ENCODE results near the gene COL1A1. TPM values are rescaled to one million over a fixed set of nuclear protein-coding genes. Genes with fewer than 3 reads are reported as not detected.
A peak's percentile ranks its signal among the peaks of the same experiment; 100 is the strongest.

The COL1A1 gene
- total and polyA plus RNA-seq, 2 experiments from 2014 or later, result 1,063 to 6,071 TPM

DNA sequence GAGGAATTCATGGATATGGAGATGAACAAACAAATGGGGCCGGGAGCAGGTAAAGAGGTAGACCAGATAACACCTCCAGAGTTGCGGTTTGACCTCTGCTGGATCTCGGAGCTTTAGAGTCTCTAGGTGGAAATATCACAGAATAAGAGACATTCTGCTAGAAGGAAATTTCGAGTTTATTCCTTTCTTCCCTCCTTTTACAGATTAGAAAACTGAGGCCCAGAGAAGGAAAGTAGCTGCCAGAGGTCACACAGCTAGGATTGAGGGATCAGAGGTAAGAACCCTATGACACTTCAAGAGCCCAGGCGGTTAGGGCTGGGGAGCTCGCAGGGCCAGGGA lies 7.7 kb upstream of the COL1A1 start:
- no peak for DNase-seq (ENCODE audit: low spot score)
- Histone ChIP-seq H3K4me3 (no peak overlapping the region), H2AFZ (no peak overlapping the region), H3K36me3 (replicated peaks; ENCODE audit: insufficient read depth, low read depth) (no peaks in the 10 kb centered on the region), H3K9me2 (replicated peaks; ENCODE audit: insufficient read depth) (no peaks in the 10 kb centered on the region), H3K79me2 (no peaks in the 10 kb centered on the region), H3K4me2 (peak overlapping the region; percentile 48), H4K20me1 (ENCODE audit: insufficient read depth, poor library complexity, severe bottlenecking) (no peaks in the 10 kb centered on the region), H3K4me1 (ENCODE audit: insufficient read depth) (peaks cover 72% of the 10 kb centered on the region), H3K27ac (peak overlapping the region; percentile 94), H3K27me3 (no peaks in the 10 kb centered on the region), H3K9me3 (ENCODE audit: low read depth) (no peaks in the 10 kb centered on the region)
- WGBS (ENCODE audit: low lambda C conversion rate, missing lambda C conversion rate), result 71% methylated on average over 6 of the region's 6 CpGs
- TF ChIP-seq EZH2 (IDR thresholded peaks at IDR 0.05; ENCODE audit: borderline replicate concordance), result no peak
- TF ChIP-seq, protein P1, sequence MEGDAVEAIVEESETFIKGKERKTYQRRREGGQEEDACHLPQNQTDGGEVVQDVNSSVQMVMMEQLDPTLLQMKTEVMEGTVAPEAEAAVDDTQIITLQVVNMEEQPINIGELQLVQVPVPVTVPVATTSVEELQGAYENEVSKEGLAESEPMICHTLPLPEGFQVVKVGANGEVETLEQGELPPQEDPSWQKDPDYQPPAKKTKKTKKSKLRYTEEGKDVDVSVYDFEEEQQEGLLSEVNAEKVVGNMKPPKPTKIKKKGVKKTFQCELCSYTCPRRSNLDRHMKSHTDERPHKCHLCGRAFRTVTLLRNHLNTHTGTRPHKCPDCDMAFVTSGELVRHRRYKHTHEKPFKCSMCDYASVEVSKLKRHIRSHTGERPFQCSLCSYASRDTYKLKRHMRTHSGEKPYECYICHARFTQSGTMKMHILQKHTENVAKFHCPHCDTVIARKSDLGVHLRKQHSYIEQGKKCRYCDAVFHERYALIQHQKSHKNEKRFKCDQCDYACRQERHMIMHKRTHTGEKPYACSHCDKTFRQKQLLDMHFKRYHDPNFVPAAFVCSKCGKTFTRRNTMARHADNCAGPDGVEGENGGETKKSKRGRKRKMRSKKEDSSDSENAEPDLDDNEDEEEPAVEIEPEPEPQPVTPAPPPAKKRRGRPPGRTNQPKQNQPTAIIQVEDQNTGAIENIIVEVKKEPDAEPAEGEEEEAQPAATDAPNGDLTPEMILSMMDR (IDR thresholded peaks at IDR 0.05; ENCODE audit: poor library complexity), result no peak
- no peak for TF ChIP-seq EZH2phosphoT487 (IDR thresholded peaks at IDR 0.05; ENCODE audit: low read depth, severe bottlenecking, unreplicated experiment)

DNA sequence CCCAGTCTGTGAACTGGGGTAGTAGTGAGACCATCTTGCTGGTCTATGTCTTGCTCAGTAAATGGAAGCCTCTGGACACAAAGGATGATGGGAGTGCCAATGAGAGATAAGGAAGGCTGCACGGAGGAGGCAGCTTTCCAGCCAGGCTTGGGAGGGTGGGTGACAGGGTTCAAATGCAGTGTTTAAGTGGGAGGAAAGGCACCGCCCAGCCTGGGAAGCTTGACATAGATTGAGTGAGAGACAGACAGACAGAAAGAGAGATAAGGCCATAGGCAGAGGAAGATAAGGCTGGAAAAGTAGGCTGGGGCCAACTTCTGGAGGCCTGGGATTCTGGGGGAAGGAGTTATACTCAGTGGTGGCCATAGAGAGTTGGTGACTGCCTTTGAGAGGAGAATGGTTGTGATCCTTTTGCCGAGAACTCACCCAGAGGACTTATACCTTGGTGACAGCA lies 7.2 kb upstream of the COL1A1 start:
- 64% methylated on average over 3 of the region's 3 CpGs for WGBS (ENCODE audit: low lambda C conversion rate, missing lambda C conversion rate)
- peak overlapping the region; percentile 48 for H3K4me2 ChIP-seq
- H3K27ac ChIP-seq, result peak overlapping the region; percentile 94

DNA sequence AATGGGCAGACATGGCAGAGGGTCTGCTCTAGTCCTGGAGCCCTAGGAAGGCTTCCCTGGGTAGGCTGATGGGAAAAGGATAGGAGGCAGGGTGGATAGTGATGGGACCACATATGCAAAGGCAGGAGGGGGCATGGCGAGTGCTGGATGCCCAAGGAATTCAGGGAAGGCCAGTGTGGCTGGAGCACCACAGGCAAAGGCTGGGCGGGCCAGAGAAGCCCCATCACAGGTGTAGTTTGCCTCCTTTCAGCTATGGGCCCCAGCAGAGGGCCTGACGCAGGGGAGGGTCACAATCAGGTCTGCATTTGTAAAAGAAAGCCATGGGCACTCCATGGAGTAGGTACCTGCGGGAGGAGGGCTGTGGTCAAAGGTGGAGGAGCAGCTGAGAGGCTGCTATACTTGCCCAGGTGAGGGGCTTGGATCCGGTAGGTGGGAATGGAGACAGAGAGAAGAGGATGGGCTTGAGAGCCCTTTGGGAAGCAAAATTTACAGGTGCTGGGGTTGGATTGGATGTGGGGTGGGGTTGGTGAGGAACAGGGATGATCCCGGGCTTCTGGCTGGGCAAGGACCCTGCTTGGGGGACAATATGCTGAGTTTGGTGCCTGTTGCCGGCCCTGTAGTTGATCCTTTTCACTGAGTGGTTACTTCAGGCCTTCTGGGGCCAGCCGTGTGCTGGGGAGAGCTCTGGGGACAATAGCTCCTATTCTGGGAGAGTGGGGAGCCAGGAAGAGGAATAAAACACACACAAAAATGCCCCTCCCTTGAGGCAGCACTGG lies 6.5 kb upstream of the COL1A1 start:
- 93% methylated on average over 8 of the region's 8 CpGs for WGBS (ENCODE audit: low lambda C conversion rate, missing lambda C conversion rate)
- Histone ChIP-seq H2AFZ (no peak overlapping the region), H4K20me1 (ENCODE audit: insufficient read depth, poor library complexity, severe bottlenecking) (no peaks in the 10 kb centered on the region), H3K9me2 (replicated peaks; ENCODE audit: insufficient read depth) (no peaks in the 10 kb centered on the region), H3K9me3 (ENCODE audit: low read depth) (no peaks in the 10 kb centered on the region), H3K27me3 (no peaks in the 10 kb centered on the region), H3K4me3 (no peak overlapping the region), H3K4me2 (peak overlapping the region; percentile 48), H3K36me3 (replicated peaks; ENCODE audit: insufficient read depth, low read depth) (no peaks in the 10 kb centered on the region), H3K4me1 (ENCODE audit: insufficient read depth) (peaks cover 72% of the 10 kb centered on the region), H3K27ac (peak overlapping the region; percentile 94), H3K79me2 (no peaks in the 10 kb centered on the region)
- DNase-seq (ENCODE audit: low spot score), result peak; percentile 11
- TF ChIP-seq EZH2phosphoT487 (IDR thresholded peaks at IDR 0.05; ENCODE audit: low read depth, severe bottlenecking, unreplicated experiment) (no peak), EZH2 (IDR thresholded peaks at IDR 0.05; ENCODE audit: borderline replicate concordance) (no peak)
- TF ChIP-seq, protein P1 (IDR thresholded peaks at IDR 0.05; ENCODE audit: poor library complexity), result no peak

More for the DNA sequence above, 7.2 kb upstream of the COL1A1 start:
- peak; percentile 13 for DNase-seq (ENCODE audit: low spot score)
- H3K9me3 ChIP-seq (ENCODE audit: low read depth), result no peaks in the 10 kb centered on the region
- H3K27me3 ChIP-seq, result no peaks in the 10 kb centered on the region
- H3K9me2 ChIP-seq (replicated peaks; ENCODE audit: insufficient read depth), result no peaks in the 10 kb centered on the region
- no peaks in the 10 kb centered on the region for H4K20me1 ChIP-seq (ENCODE audit: insufficient read depth, poor library complexity, severe bottlenecking)
- no peak overlapping the region for H3K4me3 ChIP-seq
- H3K4me1 ChIP-seq (ENCODE audit: insufficient read depth), result peaks cover 72% of the 10 kb centered on the region
- no peaks in the 10 kb centered on the region for H3K79me2 ChIP-seq
- no peak overlapping the region for H2AFZ ChIP-seq
- H3K36me3 ChIP-seq (replicated peaks; ENCODE audit: insufficient read depth, low read depth), result no peaks in the 10 kb centered on the region
- no peak for TF ChIP-seq EZH2phosphoT487 (IDR thresholded peaks at IDR 0.05; ENCODE audit: low read depth, severe bottlenecking, unreplicated experiment)

DNA sequence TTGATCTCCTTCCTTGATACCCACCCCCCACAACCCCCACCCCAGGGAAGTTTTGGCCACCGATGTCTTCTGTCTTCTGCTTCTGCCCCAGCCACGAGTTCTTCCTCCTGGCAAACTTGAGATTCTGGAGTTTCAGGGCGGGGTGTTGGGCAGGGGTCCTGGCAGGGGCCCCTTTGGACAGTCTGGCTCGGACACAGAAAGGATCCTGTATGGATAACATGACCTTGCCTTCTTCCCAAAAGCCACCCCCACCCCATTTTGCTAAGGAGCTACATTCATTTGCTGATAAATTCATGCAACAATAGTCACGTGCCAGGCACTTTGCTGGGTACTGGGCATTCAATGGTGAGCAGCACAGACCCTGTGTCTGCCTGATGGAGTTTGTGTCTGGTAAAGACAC lies 5.9 kb upstream of the COL1A1 start:
- H3K79me2 ChIP-seq, result no peaks in the 10 kb centered on the region
- no peak for DNase-seq (ENCODE audit: low spot score)
- peaks cover 72% of the 10 kb centered on the region for H3K4me1 ChIP-seq (ENCODE audit: insufficient read depth)
- H3K4me2 ChIP-seq, result peak overlapping the region; percentile 69
- H3K27ac ChIP-seq, result peak overlapping the region; percentile 94
- H3K27me3 ChIP-seq, result no peaks in the 10 kb centered on the region
- TF ChIP-seq EZH2phosphoT487 (IDR thresholded peaks at IDR 0.05; ENCODE audit: low read depth, severe bottlenecking, unreplicated experiment) (no peak), EZH2 (IDR thresholded peaks at IDR 0.05; ENCODE audit: borderline replicate concordance) (no peak)
- TF ChIP-seq, protein P1 (IDR thresholded peaks at IDR 0.05; ENCODE audit: poor library complexity), result no peak
- 60% methylated on average over 5 of the region's 5 CpGs for WGBS (ENCODE audit: low lambda C conversion rate, missing lambda C conversion rate)
- H3K4me3 ChIP-seq, result no peak overlapping the region
- no peaks in the 10 kb centered on the region for H3K9me2 ChIP-seq (replicated peaks; ENCODE audit: insufficient read depth)
- no peaks in the 10 kb centered on the region for H3K36me3 ChIP-seq (replicated peaks; ENCODE audit: insufficient read depth, low read depth)
- H2AFZ ChIP-seq, result no peak overlapping the region
- H3K9me3 ChIP-seq (ENCODE audit: low read depth), result no peaks in the 10 kb centered on the region
- no peaks in the 10 kb centered on the region for H4K20me1 ChIP-seq (ENCODE audit: insufficient read depth, poor library complexity, severe bottlenecking)

All from hepatocyte (in vitro differentiated cells).